Astrocyte of the cerebellum (primary cell): ENCODE measurements around the gene MED25.

Experiments used
- DNase-seq: peaks from one replicate; pipeline ENCODE4 v3.0.0-alpha.2; 2011; ENCODE audit warnings: low read depth
- H3K4me3 ChIP-seq: 2 replicates; pipeline ENCODE4 v1.5.1; 2011; ENCODE audit warnings: mild to moderate bottlenecking, low read depth, low read length, moderate library complexity
- CTCF ChIP-seq: IDR thresholded peaks from 2 replicates; pipeline ENCODE4 v1.5.1; 2012; ENCODE audit warnings: low read length, low read depth, moderate library complexity, mild to moderate bottlenecking; ENCODE audit errors: missing control alignments
- in situ Hi-C: cut with HindIII; loops from 2 replicates; pipeline ENCODE4 v1.10.0; 2017; ENCODE audit warnings: low sequenced_read_pairs

MED25 gene

GRCh38 chr19:49820125-49820524 is 2.0 kb downstream of the MED25 start:
- in situ Hi-C loops, result no loop called here
- H3K4me3 ChIP-seq, result no peak overlapping the region
- no peak for DNase-seq
- no peak for TF ChIP-seq CTCF

- no peak for DNase-seq
- TF ChIP-seq CTCF, result no peak
- H3K4me3 ChIP-seq, result no peak overlapping the region
- in situ Hi-C loops, result no loop called here
Observed at GRCh38 chr19:49823472-49823871, 5.4 kb downstream of the MED25 start.

- in situ Hi-C loops, result no loop called here
- TF ChIP-seq CTCF, result no peak
- no peak overlapping the region for H3K4me3 ChIP-seq
- DNase-seq, result no peak
Observed at GRCh38 chr19:49824662-49825061, 6.6 kb downstream of the MED25 start.

- no peak overlapping the region for H3K4me3 ChIP-seq
- no peak for DNase-seq
- in situ Hi-C loops, result no loop called here
- TF ChIP-seq CTCF, result no peak
Observed at GRCh38 chr19:49827034-49827433, 8.9 kb downstream of the MED25 start.

GRCh38 chr19:49829200-49829599 is 11.1 kb downstream of the MED25 start:
- DNase-seq, result no peak
- no peak overlapping the region for H3K4me3 ChIP-seq
- in situ Hi-C loops, result no loop called here
- TF ChIP-seq CTCF, result no peak

GRCh38 chr19:49829721-49830120 is 11.6 kb downstream of the MED25 start:
- no peak for TF ChIP-seq CTCF
- in situ Hi-C loops, result no loop called here
- no peak overlapping the region for H3K4me3 ChIP-seq
- no peak for DNase-seq

GRCh38 chr19:49830766-49831165 is 12.7 kb downstream of the MED25 start:
- no peak overlapping the region for H3K4me3 ChIP-seq
- DNase-seq, result no peak
- in situ Hi-C loops, result no loop called here
- TF ChIP-seq CTCF, result no peak
